Skin of body (tissue), 2 donors: ENCODE data around the gene TMEM151A. TPM values are rescaled to one million over a fixed set of nuclear protein-coding genes. Genes with fewer than 3 reads are reported as not detected.
"Not testable (repeated sequence)": the region's sequence is repeated elsewhere in the genome, so short reads cannot be mapped to it uniquely, and the experiment has no call there.

Experiments
- DNase-seq: peaks from one replicate; lab custom pipeline; 2025; lab: John Stamatoyannopoulos, UW
- total RNA-seq: library from RNA; depleted of rRNA; stranded (reverse); fragments of >200 nt; gene quantifications from one replicate; pipeline ENCODE4 v1.2.3, GENCODE V29; 2014

The TMEM151A gene
- total RNA-seq, 1 donor from 2014 or later = not detected

- DNase-seq = no peak
Observed at GRCh38 chr11:66309475-66309874, 17.8 kb downstream of the TMEM151A start.

GRCh38 chr11:66310324-66310723 lies 18.6 kb downstream of the TMEM151A start:
- no peak for DNase-seq

- DNase-seq = not testable (repeated sequence)
Observed at GRCh38 chr11:66310803-66311440, 19.2 kb downstream of the TMEM151A start.

GRCh38 chr11:66311470-66311964 lies 19.8 kb downstream of the TMEM151A start:
- DNase-seq = no peak

GRCh38 chr11:66311965-66312548 lies 20.4 kb downstream of the TMEM151A start:
- peak; percentile 88 for DNase-seq

GRCh38 chr11:66312549-66313320 lies 21.0 kb downstream of the TMEM151A start:
- DNase-seq = peak; percentile 99

GRCh38 chr11:66313321-66314185 lies 21.9 kb downstream of the TMEM151A start:
- peak; percentile 98 for DNase-seq

GRCh38 chr11:66314186-66314501 lies 22.4 kb downstream of the TMEM151A start:
- no peak for DNase-seq

- DNase-seq = no peak
Observed at GRCh38 chr11:66314561-66315497, 23.1 kb downstream of the TMEM151A start.

GRCh38 chr11:66315498-66315885 lies 23.8 kb downstream of the TMEM151A start:
- no peak for DNase-seq

- DNase-seq = no peak
Observed at GRCh38 chr11:66315921-66316811, 24.5 kb downstream of the TMEM151A start.

GRCh38 chr11:66316849-66317251 lies 25.2 kb downstream of the TMEM151A start, which contains the start of gene CD248:
Gene CD248, minus strand, starts transcription at chr11:66317044. Its CDS starts 17 bp downstream, at chr11:66317027.
- DNase-seq = peak; percentile 79

GRCh38 chr11:66317322-66317722 lies 25.6 kb downstream of the TMEM151A start:
- peak; percentile 79 for DNase-seq

GRCh38 chr11:66317723-66318599 lies 26.3 kb downstream of the TMEM151A start:
- peak; percentile 93 for DNase-seq

- DNase-seq = no peak
Observed at GRCh38 chr11:66318600-66318970, 26.9 kb downstream of the TMEM151A start.

- DNase-seq = not testable (repeated sequence)
Observed at GRCh38 chr11:66320289-66320688, 28.6 kb downstream of the TMEM151A start.

- DNase-seq = not testable (repeated sequence)
Observed at GRCh38 chr11:66320748-66321147, 29.1 kb downstream of the TMEM151A start.

GRCh38 chr11:66321606-66322005 lies 29.9 kb downstream of the TMEM151A start:
- DNase-seq = no peak
